M059J (cell line): ENCODE results near the gene GCC2. TPM values are rescaled to one million over a fixed set of nuclear protein-coding genes. Genes with fewer than 3 reads are reported as not detected.

ENCODE experiments used
- total RNA-seq: library from RNA; depleted of rRNA; stranded (reverse); fragments of >200 nt; shearing (Covaris generic); gene quantifications from 2 replicates; pipeline ENCODE4 v1.2.3, GENCODE V29; 2014; rRNA removed

Gene GCC2
- total RNA-seq, 1 experiment from 2014 or later, result 9.1 TPM

Other genes with a start within 250 kb of the GCC2 start
- not detected in 2 replicates for gene SULT1C3, start 209.2 kb upstream of the GCC2 start, total RNA-seq
- gene SULT1C2, start 160.3 kb upstream of the GCC2 start, total RNA-seq, result 0.22 TPM in 1 of 2 replicates, not detected in the other
- gene SULT1C4, start 71.3 kb upstream of the GCC2 start, total RNA-seq, result not detected in 2 replicates
- 20.3 and 37.8 TPM in 2 replicates for gene LIMS1, start 85.3 kb downstream of the GCC2 start, total RNA-seq